Measurements from ENCODE around the gene RBM20. TPM values are rescaled to one million over a fixed set of nuclear protein-coding genes. Genes with fewer than 3 reads are reported as not detected.

Gene RBM20
- total and polyA plus RNA-seq, 7 donors, result 0.23 to 7.8 (median 5.4) TPM; not detected in 1

DNA sequence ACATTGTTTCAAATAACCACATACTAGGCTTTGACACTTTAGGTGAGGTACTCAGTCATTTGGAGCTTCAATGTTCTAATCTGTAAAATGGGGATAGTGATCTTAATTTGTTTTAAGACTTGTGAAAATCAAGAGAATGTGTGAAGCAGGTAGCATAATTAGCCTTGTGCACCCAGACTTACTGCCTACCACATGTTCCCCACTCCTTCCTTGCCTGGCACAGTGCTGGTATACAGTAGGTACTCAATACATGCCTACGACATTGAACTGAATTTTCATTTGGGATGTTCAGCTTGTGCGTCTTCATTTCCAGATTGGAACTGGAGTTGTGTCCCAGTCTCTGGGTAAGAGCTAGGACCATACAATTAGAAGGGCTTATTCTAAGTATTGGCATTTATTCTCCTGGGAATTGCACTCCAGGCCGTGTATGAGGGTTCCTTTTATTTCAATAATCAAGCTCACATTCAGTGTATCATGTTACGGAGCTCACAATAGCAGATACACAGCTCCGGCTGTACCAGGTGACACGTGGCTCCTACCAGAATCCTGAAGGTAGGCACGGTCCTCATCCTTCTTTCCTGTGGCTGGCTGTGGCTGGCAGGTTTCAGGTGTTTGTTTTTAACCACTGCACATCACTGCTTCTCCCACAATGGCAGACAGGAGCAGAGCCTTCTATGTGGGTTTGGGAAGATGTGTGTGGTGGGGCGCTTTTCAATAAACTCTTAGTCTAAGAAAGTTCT, 118.1 kb downstream of the RBM20 start:
- Histone ChIP-seq H3K4me3 (no peak overlapping the region), H3K4me1 (peaks cover 0 to 29% (median 10%) of the 10 kb centered on the region in 4 donors), H3K36me3 (no peaks in the 10 kb centered on the region), H3K9me3 (no peaks in the 10 kb centered on the region), H3K27me3 (no peaks in the 10 kb centered on the region), H3K27ac (no peak overlapping the region)
- 91 to 92% methylated on average over 8 of the region's 8 CpGs for WGBS, 2 donors
- TF ChIP-seq CTCF (IDR thresholded peaks at IDR 0.05) (no peak), POLR2AphosphoS5 (IDR thresholded peaks at IDR 0.05) (no peak), POLR2A (IDR thresholded peaks at IDR 0.05) (no peak)
- intact Hi-C loops (cut with DNase I), result no loop called here
- no peak for DNase-seq

DNA sequence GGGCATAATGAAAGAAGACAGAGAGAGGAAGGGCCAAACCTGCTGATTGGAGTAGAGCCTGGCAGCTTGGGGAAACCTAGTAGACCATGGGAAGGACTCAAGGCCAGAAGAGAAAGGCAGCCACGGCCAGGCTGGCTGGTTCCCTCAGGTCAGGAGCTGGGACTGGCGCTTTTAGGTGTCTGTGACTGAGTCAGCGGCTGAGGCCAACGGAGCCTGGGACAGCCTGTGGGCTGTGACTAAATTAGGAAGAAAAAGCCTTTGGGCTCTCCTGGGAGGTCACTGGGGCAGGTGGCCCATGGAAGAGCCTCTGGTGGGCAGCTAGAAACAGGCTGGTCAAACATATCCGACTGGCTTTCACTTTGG, 118.7 kb downstream of the RBM20 start:
- H3K27ac ChIP-seq, result no peak overlapping the region
- WGBS, 2 donors, result 94 to 96% methylated on average over 5 of the region's 5 CpGs
- no peaks in the 10 kb centered on the region for H3K36me3 ChIP-seq
- no peak overlapping the region for H3K4me3 ChIP-seq
- no peaks in the 10 kb centered on the region for H3K9me3 ChIP-seq
- no peak for TF ChIP-seq POLR2A (IDR thresholded peaks at IDR 0.05)
- no peak for TF ChIP-seq CTCF (IDR thresholded peaks at IDR 0.05)
- TF ChIP-seq EP300 (IDR thresholded peaks at IDR 0.05), result no peak
- TF ChIP-seq POLR2AphosphoS5 (IDR thresholded peaks at IDR 0.05), result no peak
- no peak for DNase-seq
- intact Hi-C loops (cut with DNase I), result no loop called here
- no peaks in the 10 kb centered on the region for H3K27me3 ChIP-seq
- H3K4me1 ChIP-seq, result peaks cover 0 to 29% (median 10%) of the 10 kb centered on the region in 4 donors

DNA sequence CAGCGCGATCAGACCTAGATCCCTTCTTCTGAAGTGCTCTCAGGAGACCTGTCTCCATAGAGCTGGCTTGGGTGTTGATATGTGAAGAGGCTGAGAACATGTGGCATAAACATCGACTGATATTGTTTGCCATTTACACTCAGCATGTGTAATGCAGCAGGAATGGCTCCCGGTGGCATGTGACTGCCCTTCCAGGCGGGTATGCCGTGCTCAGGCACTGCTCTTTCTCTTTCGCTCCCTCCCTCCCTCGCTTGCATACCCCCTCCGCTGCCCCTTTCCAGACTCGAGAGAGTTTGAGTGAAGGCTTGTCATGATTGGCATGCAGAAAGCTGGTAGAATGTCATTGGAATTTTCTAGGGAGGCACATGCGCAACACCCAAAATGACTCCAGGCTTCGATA, 120.2 kb downstream of the RBM20 start:
- intact Hi-C loops (cut with DNase I), result no loop called here
- 88 to 92% methylated on average over 12 of the region's 12 CpGs for whole genome bisulfite sequencing, 2 donors
- Histone ChIP-seq H3K4me1 (peaks cover 0 to 17% (median 4%) of the 10 kb centered on the region in 4 donors), H3K4me3 (peak overlapping the region in 2 of 4 donors; percentile 15 to 21), H3K27me3 (no peaks in the 10 kb centered on the region), H3K27ac (peak overlapping the region in 2 of 4 donors; percentile 24 to 54), H3K36me3 (no peaks in the 10 kb centered on the region), H3K9me3 (no peaks in the 10 kb centered on the region)
- TF ChIP-seq POLR2A (IDR thresholded peaks at IDR 0.05) (no peak), POLR2AphosphoS5 (IDR thresholded peaks at IDR 0.05) (peak in 1 of 4 donors; percentile 6)
- DNase-seq, result peak; percentile 67

DNA sequence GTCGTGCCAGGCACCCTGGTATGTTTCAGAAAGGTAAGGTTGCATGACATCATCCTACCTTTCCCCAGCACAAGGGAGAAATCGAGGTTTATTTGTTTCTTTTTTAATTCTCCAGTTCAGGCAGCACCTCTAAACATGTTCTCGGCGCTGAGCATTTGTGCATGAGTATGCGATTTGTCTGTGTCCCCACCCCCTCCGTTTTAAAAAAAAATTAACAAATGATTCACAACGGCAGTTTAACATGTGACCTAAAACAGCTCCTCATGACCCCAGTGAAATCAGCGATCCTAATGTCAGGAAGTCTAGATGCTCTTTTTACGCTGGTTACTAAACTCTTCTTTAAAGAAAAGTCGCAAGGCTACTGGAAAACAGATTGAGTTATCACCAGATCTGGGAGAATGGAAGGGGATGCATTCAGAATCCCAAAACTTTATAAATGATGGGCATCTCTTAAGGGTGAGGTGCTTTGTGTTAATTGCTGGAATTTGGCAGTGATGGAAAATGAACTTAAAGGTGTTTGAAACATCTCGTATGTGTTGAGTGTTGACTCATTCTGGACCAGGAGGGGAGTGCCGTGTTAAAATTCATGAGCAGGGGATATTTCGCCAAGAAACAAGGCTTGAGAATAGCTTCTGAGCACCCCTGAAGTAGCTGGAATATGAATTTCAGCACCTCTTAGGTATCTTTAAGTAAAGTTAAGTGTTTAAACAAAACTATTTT, 120.8 kb downstream of the RBM20 start:
- peak overlapping the region in 2 of 4 donors; percentile 15 to 21 for H3K4me3 ChIP-seq
- no peaks in the 10 kb centered on the region for H3K27me3 ChIP-seq
- 82 to 88% methylated on average over 13 of the region's 13 CpGs for WGBS, 2 donors
- H3K9me3 ChIP-seq, result no peaks in the 10 kb centered on the region
- TF ChIP-seq POLR2A (IDR thresholded peaks at IDR 0.05) (no peak), EP300 (IDR thresholded peaks at IDR 0.05) (no peak), POLR2AphosphoS5 (IDR thresholded peaks at IDR 0.05) (no peak), CTCF (IDR thresholded peaks at IDR 0.05) (no peak)
- no peaks in the 10 kb centered on the region for H3K36me3 ChIP-seq
- intact Hi-C loops (cut with DNase I), result no loop called here
- no peak for DNase-seq
- peak overlapping the region in 2 of 4 donors; percentile 24 to 54 for H3K27ac ChIP-seq
- peaks cover 0 to 15% (median 2%) of the 10 kb centered on the region in 4 donors for H3K4me1 ChIP-seq

Data from sigmoid colon (tissue), 7 donors.